ENCODE data around the gene FRG1.
"Not testable (repeated sequence)": the region's sequence is repeated elsewhere in the genome, so short reads cannot be mapped to it uniquely, and the experiment has no call there.

- TF ChIP-seq PPARA (CRISPR knock-in tag; IDR thresholded peaks at IDR 0.05; ENCODE audit: borderline replicate concordance); PATZ1 (CRISPR knock-in tag; IDR thresholded peaks at IDR 0.05; ENCODE audit: borderline replicate concordance); ZC3H10 (CRISPR knock-in tag; IDR thresholded peaks at IDR 0.05); POU6F1 (CRISPR knock-in tag; IDR thresholded peaks at IDR 0.05; ENCODE audit: borderline replicate concordance, low read depth); GLIS3 (CRISPR knock-in tag; IDR thresholded peaks at IDR 0.05); TCF4 (CRISPR knock-in tag; IDR thresholded peaks at IDR 0.05; ENCODE audit: borderline replicate concordance); ZFP3 (CRISPR knock-in tag; IDR thresholded peaks at IDR 0.05); ZNF8 (CRISPR knock-in tag; IDR thresholded peaks at IDR 0.05); CSRNP3 (CRISPR knock-in tag; IDR thresholded peaks at IDR 0.05); ZNF70 (CRISPR knock-in tag; IDR thresholded peaks at IDR 0.05): not testable (repeated sequence)
- TF ChIP-seq, protein P1, sequence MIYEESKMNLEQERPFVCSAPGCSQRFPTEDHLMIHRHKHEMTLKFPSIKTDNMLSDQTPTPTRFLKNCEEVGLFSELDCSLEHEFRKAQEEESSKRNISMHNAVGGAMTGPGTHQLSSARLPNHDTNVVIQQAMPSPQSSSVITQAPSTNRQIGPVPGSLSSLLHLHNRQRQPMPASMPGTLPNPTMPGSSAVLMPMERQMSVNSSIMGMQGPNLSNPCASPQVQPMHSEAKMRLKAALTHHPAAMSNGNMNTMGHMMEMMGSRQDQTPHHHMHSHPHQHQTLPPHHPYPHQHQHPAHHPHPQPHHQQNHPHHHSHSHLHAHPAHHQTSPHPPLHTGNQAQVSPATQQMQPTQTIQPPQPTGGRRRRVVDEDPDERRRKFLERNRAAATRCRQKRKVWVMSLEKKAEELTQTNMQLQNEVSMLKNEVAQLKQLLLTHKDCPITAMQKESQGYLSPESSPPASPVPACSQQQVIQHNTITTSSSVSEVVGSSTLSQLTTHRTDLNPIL (CRISPR knock-in tag; IDR thresholded peaks at IDR 0.05; ENCODE audit: low read depth): not testable (repeated sequence)
Observed at GRCh38 chr4:189944077-189944476, 3.4 kb downstream of the FRG1 start.
